CD4-positive, alpha-beta T cell treated with Interleukin-17A for 4 hours (primary cell): ENCODE data around the gene FGGY.
"Not testable (repeated sequence)": the region's sequence is repeated elsewhere in the genome, so short reads cannot be mapped to it uniquely, and the experiment has no call there.

Experiments used
- DNase-seq: peaks from one replicate; pipeline ENCODE4 v3.0.0-alpha.2; 2020; ENCODE audit warnings: mixed read lengths

FGGY gene

GRCh38 chr1:59453297-59453968 is 156.5 kb downstream of the FGGY start:
- no peak for DNase-seq

- DNase-seq, result no peak
Observed at GRCh38 chr1:59455206-59455605, 158.3 kb downstream of the FGGY start.

GRCh38 chr1:59457786-59458185 is 160.9 kb downstream of the FGGY start:
- DNase-seq, result no peak

- DNase-seq, result no peak
Observed at GRCh38 chr1:59458884-59459283, 162.0 kb downstream of the FGGY start.

GRCh38 chr1:59462942-59463341 is 166.0 kb downstream of the FGGY start:
- not testable (repeated sequence) for DNase-seq

- DNase-seq, result not testable (repeated sequence)
Observed at GRCh38 chr1:59465478-59465877, 168.6 kb downstream of the FGGY start.

- no peak for DNase-seq
Observed at GRCh38 chr1:59468828-59469428, 172.0 kb downstream of the FGGY start.

- DNase-seq, result not testable (repeated sequence)
Observed at GRCh38 chr1:59471991-59472570, 175.2 kb downstream of the FGGY start.

- DNase-seq, result no peak
Observed at GRCh38 chr1:59473831-59474230, 176.9 kb downstream of the FGGY start.

- no peak for DNase-seq
Observed at GRCh38 chr1:59474496-59474895, 177.6 kb downstream of the FGGY start.

GRCh38 chr1:59475737-59476136 is 178.8 kb downstream of the FGGY start:
- no peak for DNase-seq

- DNase-seq, result no peak
Observed at GRCh38 chr1:59477286-59477685, 180.4 kb downstream of the FGGY start.

GRCh38 chr1:59477867-59478266 is 181.0 kb downstream of the FGGY start:
- no peak for DNase-seq

- no peak for DNase-seq
Observed at GRCh38 chr1:59478822-59479221, 181.9 kb downstream of the FGGY start.

- DNase-seq, result no peak
Observed at GRCh38 chr1:59480188-59480888, 183.4 kb downstream of the FGGY start.

- DNase-seq, result no peak
Observed at GRCh38 chr1:59481881-59482505, 185.1 kb downstream of the FGGY start.

- DNase-seq, result no peak
Observed at GRCh38 chr1:59482986-59483385, 186.1 kb downstream of the FGGY start.

- no peak for DNase-seq
Observed at GRCh38 chr1:59484096-59484495, 187.2 kb downstream of the FGGY start.

- DNase-seq, result no peak
Observed at GRCh38 chr1:59485171-59485570, 188.3 kb downstream of the FGGY start.

- no peak for DNase-seq
Observed at GRCh38 chr1:59485949-59486348, 189.1 kb downstream of the FGGY start.

GRCh38 chr1:59486615-59487014 is 189.7 kb downstream of the FGGY start:
- DNase-seq, result no peak

- DNase-seq, result no peak
Observed at GRCh38 chr1:59487335-59488031, 190.6 kb downstream of the FGGY start.

GRCh38 chr1:59492500-59492899 is 195.6 kb downstream of the FGGY start:
- no peak for DNase-seq
